GM23338 (cell line): Measurements from ENCODE around the gene SHANK1. TPM values are rescaled to one million over a fixed set of nuclear protein-coding genes. Genes with fewer than 3 reads are reported as not detected.

Experiments used
- ATAC-seq: fragments of 200-7000 bp; cut with Tn5 transposase; 3 replicates; pipeline ENCODE4 v1.9.1; 2020
- DNase-seq: peaks from one replicate; pipeline ENCODE4 v3.0.0-alpha.2; 2015; ENCODE audit warnings: low spot score
- H2AFZ ChIP-seq: fragments of 200-600 bp; sonication (generic); 2 replicates; pipeline ENCODE4 v1.8.0; 2016; ENCODE audit warnings: antibody characterized with exemption, mild to moderate bottlenecking, moderate library complexity
- H3F3A ChIP-seq: fragments of 200-600 bp; sonication (generic); replicated peaks from 2 replicates; pipeline ENCODE4 v1.8.0; 2017; ENCODE audit warnings: antibody characterized with exemption, mixed run types, low read depth
- H3K27ac ChIP-seq: fragments of 200-600 bp; sonication (generic); 2 replicates; pipeline ENCODE4 v1.6.1; 2016; ENCODE audit warnings: low read depth
- H3K27me3 ChIP-seq: fragments of 200-600 bp; sonication (generic); 2 replicates; pipeline ENCODE4 v1.8.0; 2016; ENCODE audit warnings: mild to moderate bottlenecking, mixed run types, moderate library complexity; ENCODE audit not compliant: insufficient read depth
- H3K36me3 ChIP-seq: fragments of 200-600 bp; sonication (generic); 2 replicates; pipeline ENCODE4 v1.8.0; 2016; ENCODE audit warnings: mild to moderate bottlenecking; ENCODE audit not compliant: insufficient read depth
- H3K4me1 ChIP-seq: fragments of 200-600 bp; sonication (generic); 2 replicates; pipeline ENCODE4 v1.8.0; 2016; ENCODE audit warnings: mild to moderate bottlenecking, moderate library complexity; ENCODE audit not compliant: insufficient read depth
- H3K4me2 ChIP-seq: fragments of 200-600 bp; sonication (generic); 2 replicates; pipeline ENCODE4 v1.7.1; 2017; ENCODE audit warnings: mixed run types
- H3K4me3 ChIP-seq: fragments of 200-600 bp; sonication (generic); 2 replicates; pipeline ENCODE4 v1.6.1; 2016; ENCODE audit warnings: mixed run types
- H3K79me2 ChIP-seq: fragments of 200-600 bp; sonication (generic); replicated peaks from 2 replicates; pipeline ENCODE4 v1.8.0; 2017; ENCODE audit warnings: mild to moderate bottlenecking; ENCODE audit not compliant: insufficient read depth
- H3K9me2 ChIP-seq: fragments of 200-600 bp; sonication (generic); 2 replicates; pipeline ENCODE4 v1.8.0; 2017; ENCODE audit not compliant: insufficient read depth
- H4K20me1 ChIP-seq: fragments of 200-600 bp; sonication (generic); replicated peaks from 2 replicates; pipeline ENCODE4 v1.8.0; 2017; ENCODE audit warnings: mild to moderate bottlenecking; ENCODE audit not compliant: insufficient read depth
- H3K27ac Mint-ChIP-seq: 2 replicates; pipeline ENCODE4 v1.8.0; 2020; ENCODE audit warnings: inconsistent platforms, mild to moderate bottlenecking, moderate library complexity, mixed read lengths
- H3K27me3 Mint-ChIP-seq: 3 replicates; pipeline ENCODE4 v1.8.0; 2022; ENCODE audit warnings: low read depth, mild to moderate bottlenecking, moderate library complexity, mixed read lengths, inconsistent platforms; ENCODE audit not compliant: insufficient read depth, poor library complexity
- H3K36me3 Mint-ChIP-seq: 3 replicates; pipeline ENCODE4 v1.8.0; 2021; ENCODE audit warnings: low read depth, mild to moderate bottlenecking, inconsistent platforms, moderate library complexity, mixed read lengths
- H3K4me1 Mint-ChIP-seq: 3 replicates; pipeline ENCODE4 v1.8.0; 2020; ENCODE audit warnings: mild to moderate bottlenecking, inconsistent platforms, mixed read lengths
- H3K4me3 Mint-ChIP-seq: 3 replicates; pipeline ENCODE4 v1.8.0; 2021; ENCODE audit warnings: moderate library complexity, mild to moderate bottlenecking, inconsistent platforms, mixed read lengths
- H3K9me3 Mint-ChIP-seq: 3 replicates; pipeline ENCODE4 v1.8.0; 2020; ENCODE audit warnings: moderate library complexity, mild to moderate bottlenecking, inconsistent platforms, mixed read lengths
- CREB1 ChIP-seq: fragments of 250-450 bp; sonication (Bioruptor Pico); IDR thresholded peaks from 2 replicates; pipeline ENCODE4 v1.5.0; 2020; ENCODE audit warnings: low read depth, mild to moderate bottlenecking, moderate library complexity
- ETS1 ChIP-seq: IDR thresholded peaks from 2 replicates; pipeline ENCODE4 v1.6.1; 2016; ENCODE audit warnings: antibody characterized with exemption
- JUNB ChIP-seq: IDR thresholded peaks from one replicate; pipeline ENCODE4 v1.6.1; 2016; ENCODE audit warnings: antibody characterized with exemption; ENCODE audit not compliant: unreplicated experiment
- NANOG ChIP-seq: IDR thresholded peaks from 2 replicates; pipeline ENCODE4 v1.6.1; 2016; ENCODE audit warnings: antibody characterized with exemption, borderline replicate concordance
- REST ChIP-seq: IDR thresholded peaks from one replicate; pipeline ENCODE4 v1.6.1; 2018; ENCODE audit warnings: antibody characterized with exemption; ENCODE audit not compliant: unreplicated experiment
- ZNF331 ChIP-seq: fragments of 250-450 bp; sonication (Bioruptor Pico); IDR thresholded peaks from 2 replicates; pipeline ENCODE4 v1.5.0; 2020; ENCODE audit warnings: low read depth, mild to moderate bottlenecking, moderate library complexity
- ZNF462 ChIP-seq: fragments of 250-450 bp; sonication (Bioruptor Pico); IDR thresholded peaks from 2 replicates; pipeline ENCODE4 v1.5.0; 2020; ENCODE audit warnings: mild to moderate bottlenecking, moderate library complexity
- polyA plus RNA-seq: library from polyadenylated mRNA; unstranded; fragments of >200 nt; fragmentation: Nextera tagmentation; extraction: Ambion mirVana; gene quantifications from 2 replicates; pipeline ENCODE4 v1.2.1, GENCODE V29; 2016
- total RNA-seq: library from RNA; depleted of rRNA; stranded (reverse); fragments of >200 nt; shearing (Covaris generic); gene quantifications from 2 replicates; pipeline ENCODE4 v1.2.3, GENCODE V29; 2014

SHANK1 gene
- total and polyA plus RNA-seq, 2 experiments from 2014 or later, result 0.23 to 4.1 TPM

DNA sequence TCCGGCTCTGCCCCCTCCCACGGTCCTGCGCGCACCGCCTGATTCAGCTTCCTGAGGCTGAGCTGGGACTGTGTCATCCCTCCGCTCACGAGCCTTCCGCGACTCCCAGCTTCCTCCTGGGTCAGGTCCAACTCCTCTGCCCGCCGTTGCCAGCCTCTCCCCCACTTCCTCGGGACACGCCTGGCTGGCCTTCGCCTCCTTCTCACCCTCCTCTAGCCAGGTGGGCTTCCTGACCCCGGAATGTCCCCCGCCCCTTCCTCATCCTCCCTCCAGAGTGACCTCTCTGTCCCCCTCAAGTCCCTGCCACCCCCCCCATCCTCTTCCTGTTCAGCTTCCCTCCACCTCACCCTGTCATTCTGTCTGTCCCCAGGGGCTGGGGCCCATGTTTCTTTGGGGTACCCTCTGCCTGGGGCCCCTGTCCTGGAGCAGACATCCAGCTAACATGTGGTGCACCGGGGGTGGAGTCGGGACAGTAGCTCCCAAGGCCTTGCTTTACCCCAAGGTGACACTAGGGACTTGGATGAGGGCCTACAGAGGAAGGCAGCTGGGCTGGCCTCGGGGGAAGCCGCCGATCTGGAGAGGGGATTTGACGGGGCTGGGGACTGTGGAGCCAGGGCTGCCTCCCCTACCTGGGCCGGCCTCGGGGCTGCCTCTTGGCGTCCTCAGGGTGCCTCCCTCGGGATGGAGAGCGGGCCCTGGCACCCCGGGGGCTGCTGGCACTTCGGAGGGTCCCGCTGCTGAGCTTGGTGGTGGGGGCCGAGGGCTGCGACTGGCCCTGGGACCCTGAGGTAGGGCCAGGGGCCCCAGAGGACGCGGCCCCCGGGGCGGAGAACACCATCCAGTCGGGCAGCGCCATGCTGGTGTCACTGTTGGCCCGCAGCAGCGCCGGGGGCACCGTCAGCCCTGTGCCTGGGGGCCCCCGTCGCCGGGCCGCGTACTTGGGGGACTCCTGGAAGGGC lies 16.5 kb downstream of the SHANK1 start:
- H3K9me2 ChIP-seq, result no peaks in the 10 kb centered on the region
- ATAC-seq (no peak), DNase-seq (peak; percentile 56)
- H3K4me1 ChIP-seq, result 0 out of 2 replicates have a peak, but pooled peaks cover 2% of the 10 kb centered on the region
- Mint-ChIP-seq H3K36me3 (peaks cover 49% of the 10 kb centered on the region), H3K27me3 (peaks cover 3% of the 10 kb centered on the region), H3K9me3 (peaks cover 91% of the 10 kb centered on the region), H3K4me3 (no peak overlapping the region), H3K27ac (no peak overlapping the region), H3K4me1 (no peaks in the 10 kb centered on the region)
- H3K4me3 ChIP-seq, result no peak overlapping the region
- TF ChIP-seq ETS1 (no peak), CREB1 (CRISPR knock-in tag) (no peak), REST (no peak), ZNF331 (CRISPR knock-in tag) (no peak)
- H3K27me3 ChIP-seq, result peaks cover 29% of the 10 kb centered on the region
- no peaks in the 10 kb centered on the region for H4K20me1 ChIP-seq
- H2AFZ ChIP-seq, result no peak overlapping the region
- no peaks in the 10 kb centered on the region for H3F3A ChIP-seq
- H3K27ac ChIP-seq, result no peak overlapping the region
- no peak overlapping the region for H3K4me2 ChIP-seq
- no peaks in the 10 kb centered on the region for H3K36me3 ChIP-seq
- H3K79me2 ChIP-seq, result no peaks in the 10 kb centered on the region

- no peaks in the 10 kb centered on the region for H3K36me3 ChIP-seq
- H2AFZ ChIP-seq, result no peak overlapping the region
- Mint-ChIP-seq H3K4me1 (no peaks in the 10 kb centered on the region), H3K4me3 (no peak overlapping the region), H3K27ac (no peak overlapping the region), H3K36me3 (peaks cover 51% of the 10 kb centered on the region), H3K9me3 (peaks cover 91% of the 10 kb centered on the region), H3K27me3 (peaks cover 3% of the 10 kb centered on the region)
- no peak for ATAC-seq
- H4K20me1 ChIP-seq, result no peaks in the 10 kb centered on the region
- 0 out of 2 replicates have a peak, but pooled peaks cover 2% of the 10 kb centered on the region for H3K4me1 ChIP-seq
- H3K27me3 ChIP-seq, result peaks cover 38% of the 10 kb centered on the region
- no peak overlapping the region for H3K4me2 ChIP-seq
- DNase-seq, result no peak
- no peaks in the 10 kb centered on the region for H3K9me2 ChIP-seq
- no peak overlapping the region for H3K27ac ChIP-seq
- H3F3A ChIP-seq, result no peaks in the 10 kb centered on the region
- H3K4me3 ChIP-seq, result no peak overlapping the region
- no peaks in the 10 kb centered on the region for H3K79me2 ChIP-seq
- no peak for TF ChIP-seq JUNB
- no peak for TF ChIP-seq ZNF462 (CRISPR knock-in tag)
- no peak for TF ChIP-seq NANOG
These were observed 17.3 kb downstream of the SHANK1 start for GRCh38 chr19:50702158-50702870.
